Ectodermal cell (in vitro differentiated cells): ENCODE results near the gene C2orf92.

Experiments
- H3K27ac ChIP-seq: 2 replicates; pipeline ENCODE4 v1.7.0; 2013; ENCODE audit warnings: mild to moderate bottlenecking, low read depth, low read length; ENCODE audit not compliant: insufficient read depth, poor library complexity, severe bottlenecking
- H3K27me3 ChIP-seq: 2 replicates; pipeline ENCODE4 v1.7.0; 2013; ENCODE audit warnings: mild to moderate bottlenecking, low read length; ENCODE audit not compliant: insufficient read depth, control insufficient read depth, poor library complexity, severe bottlenecking
- H3K36me3 ChIP-seq: one replicate; pipeline ENCODE4 v1.7.0; 2013; ENCODE audit warnings: low read length; ENCODE audit not compliant: control insufficient read depth, insufficient read depth
- H3K4me1 ChIP-seq: one replicate; pipeline ENCODE4 v1.7.0; 2013; ENCODE audit warnings: low read length; ENCODE audit not compliant: control insufficient read depth, insufficient read depth
- H3K4me3 ChIP-seq: 2 replicates; pipeline ENCODE4 v1.7.0; 2013; ENCODE audit warnings: low read depth, low read length, control low read depth; ENCODE audit not compliant: insufficient read depth
- H3K9me3 ChIP-seq: 2 replicates; pipeline ENCODE4 v1.7.0; 2013; ENCODE audit warnings: mild to moderate bottlenecking, low read length, moderate library complexity; ENCODE audit not compliant: control insufficient read depth
- WGBS, 2 experiments: methylation state at CpG; one replicate each; pipeline ENCODE4 v1.1.7; 2013; ENCODE audit warnings: missing lambda C conversion rate in 2 of 2; 5-methylcytosine and 5-hydroxymethylcytosine counted together

Gene C2orf92

GRCh38 chr2:97688062-97688827, 18.7 kb downstream of the C2orf92 start:
- Histone ChIP-seq H3K4me1 (peaks cover 6% of the 10 kb centered on the region), H3K4me3 (no peak overlapping the region), H3K27ac (no peak overlapping the region), H3K36me3 (no peaks in the 10 kb centered on the region), H3K27me3 (no peaks in the 10 kb centered on the region), H3K9me3 (no peaks in the 10 kb centered on the region)
- 92 to 94% methylated on average over 11 of the region's 11 CpGs for WGBS, 2 experiments

- 44 to 45% methylated on average over 6 of the region's 6 CpGs for WGBS, 2 experiments
- Histone ChIP-seq H3K9me3 (no peaks in the 10 kb centered on the region), H3K36me3 (no peaks in the 10 kb centered on the region), H3K27ac (no peak overlapping the region), H3K27me3 (no peaks in the 10 kb centered on the region), H3K4me3 (no peak overlapping the region), H3K4me1 (peaks cover 6% of the 10 kb centered on the region)
Measured at GRCh38 chr2:97691166-97691565, 21.7 kb downstream of the C2orf92 start.

DNA sequence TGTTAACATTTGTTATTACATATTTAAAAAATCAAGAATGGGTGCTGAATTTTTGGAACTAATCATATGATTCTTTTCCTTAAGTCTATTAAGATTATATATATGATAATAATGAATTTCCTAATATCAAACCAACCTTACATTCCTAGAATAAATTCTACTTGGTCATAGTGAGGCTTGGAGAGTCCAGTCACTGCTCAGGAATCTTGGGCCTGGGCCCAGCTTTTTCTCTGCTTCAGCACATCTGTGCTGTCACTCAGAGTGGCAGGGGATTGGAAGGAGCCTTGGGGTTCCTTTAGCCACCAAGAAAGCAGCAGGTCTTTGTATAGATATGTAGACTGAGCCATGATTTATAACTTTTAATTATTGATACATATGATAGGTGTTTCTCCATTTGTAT, 24.0 kb downstream of the C2orf92 start:
- peaks cover 6% of the 10 kb centered on the region for H3K4me1 ChIP-seq
- no peaks in the 10 kb centered on the region for H3K27me3 ChIP-seq
- no peaks in the 10 kb centered on the region for H3K9me3 ChIP-seq
- H3K27ac ChIP-seq: no peak overlapping the region
- no peaks in the 10 kb centered on the region for H3K36me3 ChIP-seq
- no peak overlapping the region for H3K4me3 ChIP-seq

DNA sequence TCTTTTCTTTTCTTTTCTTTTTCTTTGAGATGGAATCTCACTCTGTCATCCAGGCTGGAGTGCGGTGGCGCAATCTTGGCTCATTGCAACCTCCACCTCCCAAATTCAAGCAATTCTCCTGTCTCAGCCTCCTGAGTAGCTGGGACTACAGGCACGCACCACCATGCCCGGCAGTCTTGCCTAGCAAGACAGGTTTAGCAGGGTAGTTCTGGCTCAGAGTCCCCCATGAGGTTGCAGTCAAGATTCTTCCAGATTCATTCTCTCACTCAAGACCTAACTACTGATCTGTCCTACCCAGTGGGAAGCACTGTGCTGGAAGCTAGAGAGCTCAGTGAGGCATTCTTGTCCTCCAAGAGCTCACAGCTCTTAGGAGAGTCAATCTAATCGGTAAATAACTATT, 26.2 kb downstream of the C2orf92 start:
- Histone ChIP-seq H3K36me3 (no peaks in the 10 kb centered on the region), H3K4me1 (peaks cover 6% of the 10 kb centered on the region), H3K9me3 (no peaks in the 10 kb centered on the region), H3K4me3 (no peak overlapping the region), H3K27me3 (no peaks in the 10 kb centered on the region), H3K27ac (no peak overlapping the region)
- WGBS, 2 experiments: 90 to 93% methylated on average over 4 to 5 of the region's 5 CpGs

DNA sequence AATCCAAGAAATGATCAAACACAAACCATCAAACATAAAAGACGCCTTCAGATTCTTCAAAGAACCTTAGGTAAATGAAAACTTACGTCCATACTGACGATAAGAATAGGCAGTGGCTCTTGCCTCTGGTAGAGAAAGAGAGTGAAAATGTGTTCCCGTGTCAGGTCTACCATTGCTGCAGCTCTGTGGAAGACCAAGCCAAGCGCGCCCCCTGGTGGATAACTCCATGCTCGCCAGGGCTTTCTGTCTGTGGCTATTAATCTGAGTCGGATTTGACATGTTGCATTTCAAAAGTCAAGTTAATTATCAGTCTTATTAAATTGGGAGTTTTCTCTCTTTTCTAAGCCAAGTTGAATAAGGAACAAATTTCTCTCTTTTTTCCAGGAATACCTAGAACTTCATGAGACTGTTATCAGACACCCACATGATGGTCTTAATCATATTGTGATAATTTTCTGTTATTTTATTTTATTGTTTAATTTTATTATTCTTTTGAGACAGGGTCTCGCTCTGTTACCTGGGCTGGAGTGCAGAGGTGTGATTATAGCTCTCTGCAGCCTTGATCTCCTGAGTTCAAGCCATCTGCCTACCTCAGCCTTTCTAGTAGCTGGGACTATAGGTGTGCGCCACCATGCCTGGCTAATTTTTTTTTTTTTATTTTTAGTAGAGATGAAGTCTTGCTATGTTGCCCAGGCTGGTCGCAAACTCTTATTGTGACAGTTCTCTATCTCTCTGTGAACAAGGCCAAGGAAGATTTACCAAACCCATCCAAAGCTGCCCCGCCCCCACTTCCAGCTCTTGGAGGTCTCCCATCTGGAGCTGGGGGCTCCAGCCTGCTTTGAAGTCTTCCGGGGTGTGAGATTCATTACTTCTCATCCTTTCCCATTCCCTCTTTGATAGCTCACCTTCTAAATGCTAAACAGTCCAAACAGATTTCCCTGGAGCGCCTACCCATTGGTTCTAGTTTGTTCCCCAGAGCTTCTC, 28.0 kb downstream of the C2orf92 start:
- H3K4me3 ChIP-seq: no peak overlapping the region
- WGBS, 2 experiments: 34 to 36% methylated on average over 13 to 14 of the region's 14 CpGs
- no peaks in the 10 kb centered on the region for H3K36me3 ChIP-seq
- H3K9me3 ChIP-seq: no peaks in the 10 kb centered on the region
- H3K27ac ChIP-seq: no peak overlapping the region
- H3K27me3 ChIP-seq: no peaks in the 10 kb centered on the region
- no peaks in the 10 kb centered on the region for H3K4me1 ChIP-seq

GRCh38 chr2:97698530-97698929, 29.0 kb downstream of the C2orf92 start:
- 89 to 95% methylated on average over 2 to 4 of the region's 4 CpGs for WGBS, 2 experiments
- no peaks in the 10 kb centered on the region for H3K9me3 ChIP-seq

GRCh38 chr2:97699765-97700444, 30.4 kb downstream of the C2orf92 start:
- H3K27me3 ChIP-seq: no peaks in the 10 kb centered on the region
- H3K4me3 ChIP-seq: no peak overlapping the region
- 69% methylated on average over 11 of the region's 11 CpGs for WGBS, 2 experiments

More at GRCh38 chr2:97698530-97698929, 29.0 kb downstream of the C2orf92 start:
- no peak overlapping the region for H3K27ac ChIP-seq
- H3K27me3 ChIP-seq: no peaks in the 10 kb centered on the region
- no peak overlapping the region for H3K4me3 ChIP-seq
- no peaks in the 10 kb centered on the region for H3K36me3 ChIP-seq
- H3K4me1 ChIP-seq: no peaks in the 10 kb centered on the region

GRCh38 chr2:97701186-97701585, 31.7 kb downstream of the C2orf92 start:
- H3K4me3 ChIP-seq: no peak overlapping the region
- 79 to 80% methylated on average over 13 of the region's 13 CpGs for whole genome bisulfite sequencing, 2 experiments
- no peaks in the 10 kb centered on the region for H3K27me3 ChIP-seq

More at GRCh38 chr2:97699765-97700444, 30.4 kb downstream of the C2orf92 start:
- H3K9me3 ChIP-seq: no peaks in the 10 kb centered on the region
- no peaks in the 10 kb centered on the region for H3K36me3 ChIP-seq
- no peak overlapping the region for H3K27ac ChIP-seq
- H3K4me1 ChIP-seq: no peaks in the 10 kb centered on the region

DNA sequence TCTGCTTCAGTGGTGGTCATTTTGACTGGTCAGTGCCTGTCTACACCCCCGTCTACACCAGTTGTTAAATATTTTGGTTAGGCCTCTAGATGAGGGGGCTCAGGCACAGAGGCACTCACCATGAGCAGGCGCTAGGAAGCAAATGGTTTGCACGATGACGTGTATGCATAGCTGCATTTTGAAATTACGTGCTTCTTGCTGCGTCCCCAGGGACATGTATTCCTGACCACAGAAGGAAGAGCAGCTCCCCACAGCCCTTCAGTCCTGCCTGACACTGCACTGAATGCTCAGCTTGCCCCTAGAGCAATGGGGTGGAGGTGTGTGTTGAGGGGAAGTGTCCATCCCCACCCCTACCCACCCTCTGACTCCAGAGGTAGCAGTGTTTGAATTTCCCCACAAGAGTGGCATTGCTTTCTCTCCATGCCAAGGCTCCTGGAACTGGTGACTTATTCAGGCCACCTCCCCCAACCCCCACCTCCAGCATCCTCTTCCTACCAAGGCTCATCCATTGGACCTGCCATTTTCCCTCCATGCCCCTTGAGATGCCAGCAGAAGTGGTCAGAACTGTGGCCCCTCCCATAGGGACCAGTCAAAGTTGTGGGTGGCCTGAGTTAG, 32.4 kb downstream of the C2orf92 start:
- WGBS, 2 experiments: 94 to 96% methylated on average over 6 of the region's 6 CpGs
- H3K4me3 ChIP-seq: no peak overlapping the region
- no peaks in the 10 kb centered on the region for H3K36me3 ChIP-seq
- no peak overlapping the region for H3K27ac ChIP-seq
- H3K4me1 ChIP-seq: no peaks in the 10 kb centered on the region
- no peaks in the 10 kb centered on the region for H3K9me3 ChIP-seq
- H3K27me3 ChIP-seq: no peaks in the 10 kb centered on the region

More at GRCh38 chr2:97701186-97701585, 31.7 kb downstream of the C2orf92 start:
- no peaks in the 10 kb centered on the region for H3K4me1 ChIP-seq
- H3K36me3 ChIP-seq: no peaks in the 10 kb centered on the region
- H3K9me3 ChIP-seq: no peaks in the 10 kb centered on the region
- H3K27ac ChIP-seq: no peak overlapping the region
